A549 treated with CpdA at 1 μM for 4 hours (cell line): Measurements from ENCODE around the gene TICAM1. TPM values are rescaled to one million over a fixed set of nuclear protein-coding genes. Genes with fewer than 3 reads are reported as not detected.

Experiments used
- total RNA-seq: library from RNA; stranded (reverse); fragments of 200-300 nt; extraction: Qiagen RNA extraction; gene quantifications from 5 replicates; pipeline ENCODE4 v1.2.3, GENCODE V29; 2022; ENCODE audit warnings: low read depth

TICAM1 gene
- total RNA-seq, result 7.1 to 9.9 TPM (median 8.9 TPM) in 5 replicates

GRCh38 chr19:4831304-4831978, at the start of gene TICAM1:
TSS of gene TICAM1 (minus strand) at chr19:4831712. CDS start at chr19:4818377, 13,335 bp downstream.

GRCh38 chr19:4867534-4868285, 36.2 kb upstream of the TICAM1 start, which contains the start of gene PLIN3:
TSS of gene PLIN3 (minus strand) at chr19:4867667. CDS start at chr19:4861394, 6,273 bp downstream.

GRCh38 chr19:4791183-4792018, 40.1 kb downstream of the TICAM1 start, which contains the start of gene FEM1A:
TSS of gene FEM1A (plus strand) at chr19:4791734. CDS start at chr19:4791855, 121 bp downstream.

Other genes starting within 250 kb of the TICAM1 start
- gene TNFAIP8L1, start 192.2 kb downstream of the TICAM1 start, total RNA-seq, result 3.5 to 5.1 TPM (median 4.8 TPM) in 5 replicates
- gene MYDGF, start 161.4 kb downstream of the TICAM1 start, total RNA-seq, result 113 to 149 TPM (median 145 TPM) in 5 replicates
- 60.1 to 78.1 TPM (median 65.7 TPM) in 5 replicates for gene DPP9, start 107.9 kb downstream of the TICAM1 start, total RNA-seq
- 5.3 to 6.0 TPM (median 5.6 TPM) in 5 replicates for gene FEM1A, start 40.0 kb downstream of the TICAM1 start, total RNA-seq
- gene PLIN3, start 36.0 kb upstream of the TICAM1 start, total RNA-seq, result 103 to 130 TPM (median 121 TPM) in 5 replicates
- gene ARRDC5, start 71.2 kb upstream of the TICAM1 start, total RNA-seq, result not detected in 5 replicates
- gene UHRF1, start 77.8 kb upstream of the TICAM1 start, total RNA-seq, result 45.2 to 50.9 TPM (median 48.1 TPM) in 5 replicates
- 6.1 to 7.5 TPM (median 6.9 TPM) in 5 replicates for gene KDM4B, start 137.4 kb upstream of the TICAM1 start, total RNA-seq